Kidney (tissue), 14 donors: ENCODE measurements around the gene DPP10. TPM values are rescaled to one million over a fixed set of nuclear protein-coding genes. Genes with fewer than 3 reads are reported as not detected.
A peak's percentile ranks its signal among the peaks of the same experiment; 100 is the strongest.

ENCODE experiments used
- DNase-seq, 5 donors: peaks; one replicate each; pipeline ENCODE4 v3.0.0-alpha.2; 2013 to 2020
- FAIRE-seq: peaks from 2 replicates; lab custom pipeline; 2012; peaks lifted over from hg19 to GRCh38; lab: Jason Lieb, UNC
- H3K27ac ChIP-seq, 2 donors: one replicate each; pipeline ENCODE4 v1.7.0; 2013; ENCODE audit warnings: low read depth in 2 of 2, low read length in 2 of 2, inconsistent platforms in 1 of 2
- H3K27me3 ChIP-seq: one replicate; pipeline ENCODE4 v1.7.1; 2013; ENCODE audit warnings: low read length, inconsistent platforms; ENCODE audit not compliant: control insufficient read depth, insufficient read depth
- H3K36me3 ChIP-seq, 3 donors: one replicate each; pipeline versions ENCODE4 v1.7.0 to v1.7.1; 2013; ENCODE audit warnings: low read length in 3 of 3, control low read depth in 1 of 3, inconsistent platforms in 1 of 3; ENCODE audit not compliant: insufficient read depth in 3 of 3, control insufficient read depth in 2 of 3
- H3K4me1 ChIP-seq, 3 donors: one replicate each; pipeline versions ENCODE4 v1.7.0 to v1.7.1; 2013; ENCODE audit warnings: low read length in 3 of 3, inconsistent platforms in 1 of 3, low read depth in 1 of 3; ENCODE audit not compliant: control insufficient read depth in 2 of 3, insufficient read depth in 2 of 3
- H3K4me3 ChIP-seq, 3 donors: one replicate each; pipeline versions ENCODE4 v1.7.0 to v1.8.1; 2013; ENCODE audit warnings: low read length in 3 of 3, control low read depth in 1 of 3, inconsistent platforms in 1 of 3
- H3K9ac ChIP-seq, 3 donors: one replicate each; pipeline versions ENCODE4 v1.7.0 to v1.7.1; 2013; ENCODE audit warnings: low read length in 3 of 3, control low read depth in 1 of 3, inconsistent platforms in 1 of 3
- H3K9me3 ChIP-seq, 3 donors: one replicate each; pipeline versions ENCODE4 v1.7.0 to v1.7.1; 2013; ENCODE audit warnings: low read length in 3 of 3, control low read depth in 1 of 3, inconsistent platforms in 1 of 3; ENCODE audit not compliant: control insufficient read depth in 2 of 3, insufficient read depth in 1 of 3
- intact Hi-C: fragments of 100-400 bp; cut with DNase I; formaldehyde crosslinking; loops from one replicate; pipeline ENCODE4 v1.11.1; 2022
- polyA plus RNA-seq: library from polyadenylated mRNA; stranded (reverse); fragments of 350-450 nt; fragmentation: Illumina TruSeq; extraction: RNeasy Lipid Tissue Mini Kit (QIAGEN cat#74804); gene quantifications from one replicate; pipeline ENCODE4 v1.2.3, GENCODE V29; 2014; ENCODE audit warnings: low read depth, low replicate concordance; ENCODE audit not compliant: insufficient read depth
- total RNA-seq: library from RNA; stranded (reverse); fragmentation: NEBNext Ultra II Directional; extraction: Animal tissue kit (Norgen Biotek cat#: 25700); gene quantifications from one replicate; pipeline ENCODE4 v1.2.1, GENCODE V29; 2021
- TF ChIP-seq, protein P1 (sequence below): IDR thresholded peaks from 3 replicates; pipeline ENCODE4 v1.5.1; 2012; ENCODE audit warnings: mild to moderate bottlenecking, moderate library complexity, borderline replicate concordance; ENCODE audit not compliant: insufficient read depth; ENCODE audit errors: extremely low read depth
- donor health status: control.
- donor health status: control.
- donor health status: control.
- donor health status: control.
- donor health status: control.
- donor health status: DM: yes; HTN: yes; CAD: no.
- donor health status: Normal renal cell carcinoma (clear cell type).

Gene DPP10
- total and polyA plus RNA-seq, 2 donors from 2014 or later, result 0.67 TPM; not detected in 1

DNA sequence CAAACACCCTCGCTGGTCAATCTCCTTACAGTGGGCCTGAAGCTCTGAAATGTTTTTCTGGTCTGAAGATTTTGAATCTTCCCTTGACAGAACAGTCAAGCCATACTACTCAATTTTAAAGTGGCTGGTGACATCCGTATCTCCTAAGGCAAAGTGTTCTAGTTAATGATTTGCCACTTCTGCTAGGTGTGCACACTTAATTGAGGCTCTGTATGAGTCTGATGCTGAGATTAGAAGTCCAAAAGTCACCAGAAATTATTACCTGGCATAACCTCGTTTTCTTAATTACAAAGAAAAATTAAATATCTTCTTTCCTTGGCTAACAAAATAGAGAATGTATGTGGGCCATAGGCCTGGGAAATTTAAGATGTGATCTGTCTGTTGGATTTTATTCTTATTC, 104.1 kb downstream of the DPP10 start:
- Histone ChIP-seq H3K4me1 (peaks cover 0 to 13% (median 4%) of the 10 kb centered on the region in 3 donors), H3K36me3 (no peaks in the 10 kb centered on the region), H3K9ac (no peak overlapping the region), H3K27ac (no peak overlapping the region), H3K4me3 (peak overlapping the region in 1 of 3 donors; percentile 5), H3K9me3 (no peaks in the 10 kb centered on the region), H3K27me3 (no peaks in the 10 kb centered on the region)
- FAIRE-seq (no peak), DNase-seq (no peak)
- intact Hi-C loops, result no loop called here
- TF ChIP-seq, protein P1, sequence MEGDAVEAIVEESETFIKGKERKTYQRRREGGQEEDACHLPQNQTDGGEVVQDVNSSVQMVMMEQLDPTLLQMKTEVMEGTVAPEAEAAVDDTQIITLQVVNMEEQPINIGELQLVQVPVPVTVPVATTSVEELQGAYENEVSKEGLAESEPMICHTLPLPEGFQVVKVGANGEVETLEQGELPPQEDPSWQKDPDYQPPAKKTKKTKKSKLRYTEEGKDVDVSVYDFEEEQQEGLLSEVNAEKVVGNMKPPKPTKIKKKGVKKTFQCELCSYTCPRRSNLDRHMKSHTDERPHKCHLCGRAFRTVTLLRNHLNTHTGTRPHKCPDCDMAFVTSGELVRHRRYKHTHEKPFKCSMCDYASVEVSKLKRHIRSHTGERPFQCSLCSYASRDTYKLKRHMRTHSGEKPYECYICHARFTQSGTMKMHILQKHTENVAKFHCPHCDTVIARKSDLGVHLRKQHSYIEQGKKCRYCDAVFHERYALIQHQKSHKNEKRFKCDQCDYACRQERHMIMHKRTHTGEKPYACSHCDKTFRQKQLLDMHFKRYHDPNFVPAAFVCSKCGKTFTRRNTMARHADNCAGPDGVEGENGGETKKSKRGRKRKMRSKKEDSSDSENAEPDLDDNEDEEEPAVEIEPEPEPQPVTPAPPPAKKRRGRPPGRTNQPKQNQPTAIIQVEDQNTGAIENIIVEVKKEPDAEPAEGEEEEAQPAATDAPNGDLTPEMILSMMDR, result no peak

DNA sequence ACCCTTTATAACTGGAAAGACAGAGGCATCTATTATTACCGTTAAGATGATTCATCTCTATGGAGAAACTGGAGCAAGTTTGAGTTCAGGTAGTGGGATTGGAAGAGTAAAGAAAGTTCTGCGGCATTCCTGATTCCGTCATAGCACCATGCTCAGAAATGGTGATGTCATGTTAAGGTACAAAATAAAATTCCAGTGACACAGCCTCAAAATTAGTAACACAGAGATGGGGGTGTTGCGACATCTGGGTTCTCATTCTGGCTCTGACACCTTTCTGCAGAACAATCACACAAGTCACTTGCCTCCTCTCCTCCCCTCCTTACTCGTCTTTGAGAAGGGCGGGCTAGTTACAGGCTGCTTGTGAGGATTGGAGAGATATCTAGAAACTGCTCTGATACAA, 105.7 kb downstream of the DPP10 start:
- no peaks in the 10 kb centered on the region for H3K36me3 ChIP-seq
- FAIRE-seq, result no peak
- TF ChIP-seq, protein P1, result no peak
- intact Hi-C loops, result no loop called here
- no peak overlapping the region for H3K9ac ChIP-seq
- H3K4me1 ChIP-seq, result peaks cover 0 to 13% (median 3%) of the 10 kb centered on the region in 3 donors
- DNase-seq, result no peak
- H3K4me3 ChIP-seq, result no peak overlapping the region
- no peak overlapping the region for H3K27ac ChIP-seq
- H3K9me3 ChIP-seq, result no peaks in the 10 kb centered on the region
- H3K27me3 ChIP-seq, result no peaks in the 10 kb centered on the region

DNA sequence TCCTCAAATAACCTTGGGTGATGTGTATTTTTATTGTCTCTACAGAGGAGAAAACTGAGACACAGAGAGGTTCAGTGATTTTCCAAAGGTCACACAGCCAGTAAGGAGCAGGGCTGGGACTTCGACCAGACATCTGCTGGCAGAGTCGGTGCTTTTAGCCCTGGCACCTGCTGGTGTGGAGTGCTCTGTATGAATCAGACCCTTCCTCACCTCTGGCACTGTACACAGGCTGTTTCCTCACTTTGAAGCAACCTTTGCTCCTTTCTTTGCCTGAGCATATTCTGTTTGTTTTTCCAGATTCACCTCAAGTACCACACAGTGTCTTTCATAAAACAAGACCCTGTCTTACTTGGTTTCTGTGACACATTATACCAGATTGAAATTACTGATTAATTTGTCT, 107.9 kb downstream of the DPP10 start:
- FAIRE-seq (no peak), DNase-seq (peak in 2 of 5 donors; percentile 4 to 23)
- peaks cover 0 to 13% (median 2%) of the 10 kb centered on the region in 3 donors for H3K4me1 ChIP-seq
- H3K27me3 ChIP-seq, result no peaks in the 10 kb centered on the region
- intact Hi-C loops, result loop anchor here (10.0 kb wide), 1 partner anchor 556 kb away; no protein-coding TSS in a partner anchor
- H3K4me3 ChIP-seq, result no peak overlapping the region
- H3K9ac ChIP-seq, result no peak overlapping the region
- no peaks in the 10 kb centered on the region for H3K9me3 ChIP-seq
- no peak overlapping the region for H3K27ac ChIP-seq
- TF ChIP-seq, protein P1, result no peak
- H3K36me3 ChIP-seq, result no peaks in the 10 kb centered on the region
